GM18499 (cell line): Measurements from ENCODE around the gene RSPRY1.

Source experiments
- ATAC-seq: cut with Tn5 transposase; IDR thresholded peaks from one replicate; pipeline ENCODE4 v1.9.1; 2021; ENCODE audit warnings: moderate number of reproducible peaks; ENCODE audit not compliant: insufficient read depth, unreplicated experiment

RSPRY1 gene

GRCh38 chr16:57289391-57290257 lies 103.5 kb downstream of the RSPRY1 start:
- ATAC-seq, result no peak
